DMS 273 (cell line): Measurements from ENCODE around the gene VSIG2.

ENCODE experiments used
- DNase-seq: peaks from one replicate; lab custom pipeline; 2025; ENCODE audit not compliant: unreplicated experiment; lab: John Stamatoyannopoulos, UW

The VSIG2 gene

DNA sequence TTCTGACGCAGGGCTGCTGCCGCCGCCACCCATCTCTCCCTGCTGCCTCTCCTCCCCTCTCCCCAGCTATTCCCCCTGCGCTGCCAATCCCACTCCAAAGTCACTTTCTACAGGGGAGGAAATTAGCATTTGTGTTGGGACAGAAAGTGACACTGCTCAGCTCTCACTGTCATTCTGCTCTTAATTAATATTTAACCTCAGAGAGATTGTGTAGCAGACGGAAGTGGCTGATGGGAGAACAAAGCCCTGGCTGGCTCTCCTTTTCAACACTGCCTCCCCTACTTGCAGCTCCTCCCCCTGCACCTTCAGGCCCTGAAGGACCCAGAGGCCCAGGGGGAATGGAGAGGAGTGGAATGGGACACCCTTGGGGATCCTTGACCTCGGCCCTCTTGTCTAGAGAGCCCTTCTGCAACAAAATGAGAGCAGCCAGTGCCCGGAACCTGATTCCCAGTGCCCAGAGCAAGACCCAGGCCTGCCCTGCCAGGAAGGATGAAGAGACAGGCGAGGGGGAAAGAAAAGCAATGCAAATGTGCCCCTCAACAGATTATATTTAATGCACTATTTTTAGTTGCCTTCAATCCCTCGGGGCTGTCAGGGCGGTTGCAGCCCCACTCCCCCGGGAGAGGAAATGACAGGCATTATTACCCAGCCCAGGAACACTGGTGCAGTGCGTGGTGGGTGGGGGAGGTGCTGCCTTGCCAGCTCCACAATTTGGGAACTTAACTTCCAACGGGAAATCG is 26.9 kb downstream of the VSIG2 start:
- no peak for DNase-seq

DNA sequence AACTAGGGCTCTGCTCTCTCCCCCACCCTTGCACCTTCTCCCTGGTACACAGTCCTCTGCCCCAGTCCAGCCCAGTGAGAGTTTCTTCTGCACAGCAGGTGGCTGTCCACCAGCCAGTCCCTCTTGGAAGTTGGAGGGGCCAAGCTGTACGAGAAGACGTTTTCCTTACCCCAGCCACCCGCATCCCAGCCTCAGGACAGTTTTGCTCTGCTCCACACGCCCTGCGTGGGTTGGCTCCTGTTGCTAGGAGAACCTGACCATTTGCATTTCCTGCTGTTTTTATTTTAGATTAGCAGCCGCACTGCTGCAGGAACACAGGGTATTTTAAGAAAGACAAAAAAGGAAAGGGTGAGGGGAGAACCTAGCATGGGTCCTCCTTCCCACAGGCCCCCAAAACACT is 29.9 kb downstream of the VSIG2 start:
- DNase-seq = no peak

DNA sequence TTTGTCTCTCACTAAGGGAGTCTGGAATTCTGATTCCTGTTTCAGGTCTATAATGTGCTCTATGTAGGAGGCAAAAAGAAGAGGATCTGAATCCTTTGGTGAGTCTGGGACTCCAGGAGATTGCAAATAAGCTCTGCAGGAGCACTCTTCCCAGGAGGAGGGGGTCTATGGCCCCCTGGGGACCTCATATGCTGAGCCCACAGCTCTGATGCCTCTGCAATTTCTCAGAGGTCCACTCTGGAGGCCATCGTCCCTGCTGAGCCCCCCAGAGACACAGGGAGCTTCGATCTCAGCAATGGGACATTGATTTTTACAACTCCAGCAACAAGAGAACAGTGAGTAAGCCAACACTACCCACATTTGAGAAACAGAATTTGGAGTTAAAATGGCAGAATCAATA is 32.5 kb downstream of the VSIG2 start:
- DNase-seq = no peak

DNA sequence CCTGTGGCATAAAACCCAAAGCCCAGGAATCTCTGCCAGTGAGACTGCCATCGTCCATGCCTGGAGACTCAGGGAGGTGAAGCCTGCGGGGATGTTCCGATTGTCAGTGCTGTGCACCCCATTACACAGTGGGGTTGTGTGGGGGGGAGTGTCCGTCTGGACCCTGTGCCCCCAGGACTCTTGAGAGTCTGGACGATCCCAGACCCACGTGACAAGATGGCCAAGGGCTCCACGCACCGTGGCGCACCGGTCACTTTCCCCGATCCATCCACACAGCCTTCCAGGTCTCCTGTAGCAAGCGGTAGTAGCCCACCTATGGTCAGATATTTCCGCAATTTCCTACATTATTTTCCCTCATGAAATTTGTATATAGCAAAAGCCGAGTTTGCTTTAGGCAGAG is 33.3 kb downstream of the VSIG2 start:
- no peak for DNase-seq

DNA sequence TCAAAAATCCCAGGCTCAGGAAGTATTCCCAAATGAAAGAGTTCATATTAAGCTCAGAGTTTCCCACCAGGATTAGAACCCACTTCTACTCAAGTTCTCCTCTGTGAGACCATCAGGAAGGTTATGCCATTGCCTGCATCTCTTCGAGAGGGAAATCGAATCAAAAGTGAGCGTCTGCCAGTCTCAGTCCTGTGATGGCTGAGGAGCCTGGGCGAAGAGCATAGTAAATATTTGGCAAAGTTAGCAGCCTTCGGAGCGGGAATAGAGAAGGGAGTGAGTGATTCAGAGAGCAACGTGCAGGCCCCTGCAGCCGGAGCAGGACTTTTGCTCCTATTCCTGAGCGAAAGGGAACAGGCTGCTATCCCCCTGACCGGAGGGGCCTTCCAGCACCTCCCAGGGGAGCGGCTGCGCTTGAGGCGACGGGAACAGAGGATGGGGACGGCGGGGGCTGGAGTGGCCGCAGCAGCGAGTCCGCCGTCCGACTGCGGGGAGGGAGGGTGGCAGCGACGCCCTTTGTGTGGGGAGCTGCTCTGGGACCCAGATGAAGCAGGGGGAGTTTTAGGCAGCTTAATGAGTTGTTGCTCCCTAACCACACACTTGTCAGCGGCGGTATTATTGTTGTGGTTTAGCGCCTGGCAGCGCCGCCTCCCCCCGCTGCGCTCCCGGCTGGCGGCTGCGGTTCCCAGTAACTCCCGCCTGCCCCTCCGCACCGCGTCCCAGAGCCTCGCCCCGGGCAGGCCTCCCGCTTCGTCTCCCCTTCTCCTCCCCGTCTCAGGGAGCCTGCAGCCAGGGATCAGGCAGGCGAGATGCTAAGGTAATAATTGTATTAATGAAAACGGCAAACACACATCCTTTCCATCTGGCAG is 34.0 kb downstream of the VSIG2 start:
- DNase-seq = peak; percentile 71

DNA sequence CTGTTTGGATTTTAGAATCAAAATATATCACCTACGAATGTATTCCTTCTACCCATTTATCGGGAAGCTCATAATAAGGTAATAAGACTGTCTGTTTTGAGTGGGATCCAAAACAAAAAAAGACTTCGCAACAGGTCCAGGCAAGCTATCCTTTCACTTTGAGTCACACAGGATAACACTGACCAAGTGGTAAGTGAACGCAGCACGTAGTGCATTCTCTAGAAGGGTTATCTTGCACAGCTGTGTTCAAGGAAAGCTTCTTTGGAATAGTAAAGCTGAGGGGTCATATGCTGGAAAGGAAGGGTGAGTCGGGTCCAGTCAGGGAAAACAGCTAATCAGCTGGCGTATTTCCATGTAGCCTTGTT is 34.7 kb downstream of the VSIG2 start:
- peak; percentile 41 for DNase-seq

DNA sequence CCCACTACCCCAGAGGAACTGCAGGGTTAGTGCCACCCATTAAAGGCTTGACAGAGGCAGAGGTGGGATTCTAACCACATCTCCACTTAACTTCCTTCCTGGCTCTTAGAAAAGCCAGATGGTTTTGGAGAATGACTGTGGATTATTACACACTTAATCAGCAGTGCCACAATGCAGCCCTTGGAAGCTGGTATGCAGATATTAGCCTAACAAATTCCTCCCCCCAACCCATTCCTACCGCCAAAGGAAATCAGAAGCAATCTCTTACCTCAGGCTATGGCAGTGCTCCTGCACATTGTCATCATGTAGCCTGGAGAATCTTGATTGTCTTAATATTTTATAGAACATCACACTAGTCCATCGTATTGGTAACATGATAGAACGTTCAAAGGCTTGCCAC is 35.5 kb downstream of the VSIG2 start:
- DNase-seq = peak; percentile 43

DNA sequence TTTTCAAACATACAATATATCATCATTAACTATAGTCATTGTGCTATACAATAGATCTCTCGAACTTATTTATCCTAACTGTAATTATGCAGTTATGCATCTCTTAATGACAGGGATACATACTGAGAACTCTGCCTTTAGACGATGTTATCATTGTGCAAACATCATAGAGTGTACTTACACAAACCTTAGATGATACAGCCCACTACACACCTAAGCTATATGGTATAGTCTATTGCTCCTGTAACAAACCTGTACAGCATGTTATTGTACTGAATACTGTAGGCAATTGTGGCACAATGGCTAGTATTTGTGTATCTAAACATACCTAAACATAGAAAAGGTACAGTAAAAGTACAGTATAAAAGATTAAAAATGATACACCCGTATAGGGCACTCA is 39.7 kb downstream of the VSIG2 start:
- no peak for DNase-seq

DNA sequence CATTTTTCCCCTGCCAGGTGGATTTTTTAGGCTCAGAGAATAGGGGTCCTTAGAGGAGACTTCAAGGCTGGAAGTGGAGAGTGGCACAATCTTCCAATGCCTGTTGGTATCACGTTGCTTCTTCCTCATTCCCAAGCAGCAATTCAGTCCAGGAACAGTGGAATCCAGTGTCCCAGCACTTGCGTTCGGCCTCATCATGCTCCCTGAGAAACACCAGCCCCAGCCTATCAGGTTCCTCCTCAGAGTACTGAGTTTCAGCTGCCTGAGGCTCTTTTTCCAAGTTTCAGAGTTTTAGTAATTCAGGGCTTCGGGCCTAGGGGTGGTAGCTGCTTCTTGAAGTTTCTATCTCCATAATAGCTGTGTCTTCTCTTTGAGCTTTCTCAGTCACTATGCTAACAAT is 44.2 kb downstream of the VSIG2 start:
- DNase-seq = no peak

DNA sequence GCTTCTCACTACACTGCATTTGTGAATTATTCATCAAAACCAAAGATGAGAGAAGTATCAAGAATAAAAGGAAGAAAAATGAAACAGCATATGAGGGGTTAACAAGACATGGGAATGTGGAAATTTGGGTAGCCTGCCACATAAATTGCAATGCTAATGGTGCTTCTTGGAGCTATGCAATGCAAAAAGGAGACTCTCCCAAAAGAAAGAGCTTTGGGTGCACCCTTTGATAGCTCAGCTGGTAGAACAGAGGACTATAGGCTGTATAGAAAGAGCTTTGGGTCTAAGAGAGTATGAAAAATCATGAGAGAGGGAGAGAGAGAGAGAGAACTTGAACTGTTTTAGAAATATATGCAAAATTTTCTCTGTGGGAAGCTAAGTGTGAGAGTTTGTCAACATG is 52.0 kb downstream of the VSIG2 start:
- no peak for DNase-seq

DNA sequence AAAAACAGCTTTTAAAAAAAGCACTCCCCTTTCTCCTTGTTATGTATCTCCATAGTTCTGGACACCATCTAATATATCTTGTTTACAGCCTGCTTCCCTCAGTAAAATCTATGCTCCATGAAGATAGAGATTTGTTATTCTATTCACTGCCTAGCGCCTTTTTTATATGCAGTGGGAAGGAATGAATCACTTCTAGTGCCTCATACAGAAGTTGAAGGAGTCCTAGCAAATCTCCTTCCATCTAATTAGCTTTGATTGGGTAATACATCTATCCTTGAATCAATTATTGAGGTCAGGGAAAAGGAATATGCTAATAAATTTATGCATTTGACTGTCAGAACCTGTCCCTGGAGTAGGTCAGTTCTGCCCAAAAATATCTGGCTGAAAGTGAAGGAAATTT is 52.5 kb downstream of the VSIG2 start:
- DNase-seq = no peak
